Ammon's horn (tissue), 1 donor: ENCODE results near the gene MAP3K5.

ENCODE experiments used
- DNase-seq: peaks from one replicate; pipeline ENCODE4 v3.0.0-alpha.2; 2016; ENCODE audit warnings: low spot score

Gene MAP3K5

DNA sequence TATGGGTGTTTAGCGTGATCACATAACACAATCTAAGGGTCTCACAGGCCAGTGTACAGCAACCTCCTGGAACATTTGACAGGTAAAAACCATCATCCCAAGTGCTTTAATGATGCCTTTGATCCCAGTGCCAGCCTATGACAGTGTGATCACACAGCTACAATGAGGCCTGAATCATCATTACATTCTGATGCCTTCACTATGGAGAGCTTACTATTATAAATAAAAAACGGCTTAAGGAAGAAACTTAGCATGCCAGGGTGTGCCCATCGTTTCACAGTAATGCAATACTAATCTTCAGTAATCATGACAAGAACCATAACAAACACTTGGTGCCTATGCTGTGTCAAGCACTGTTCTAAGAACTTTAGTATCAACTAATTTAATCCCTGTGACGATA, 253.4 kb downstream of the MAP3K5 start:
- no peak for DNase-seq

DNA sequence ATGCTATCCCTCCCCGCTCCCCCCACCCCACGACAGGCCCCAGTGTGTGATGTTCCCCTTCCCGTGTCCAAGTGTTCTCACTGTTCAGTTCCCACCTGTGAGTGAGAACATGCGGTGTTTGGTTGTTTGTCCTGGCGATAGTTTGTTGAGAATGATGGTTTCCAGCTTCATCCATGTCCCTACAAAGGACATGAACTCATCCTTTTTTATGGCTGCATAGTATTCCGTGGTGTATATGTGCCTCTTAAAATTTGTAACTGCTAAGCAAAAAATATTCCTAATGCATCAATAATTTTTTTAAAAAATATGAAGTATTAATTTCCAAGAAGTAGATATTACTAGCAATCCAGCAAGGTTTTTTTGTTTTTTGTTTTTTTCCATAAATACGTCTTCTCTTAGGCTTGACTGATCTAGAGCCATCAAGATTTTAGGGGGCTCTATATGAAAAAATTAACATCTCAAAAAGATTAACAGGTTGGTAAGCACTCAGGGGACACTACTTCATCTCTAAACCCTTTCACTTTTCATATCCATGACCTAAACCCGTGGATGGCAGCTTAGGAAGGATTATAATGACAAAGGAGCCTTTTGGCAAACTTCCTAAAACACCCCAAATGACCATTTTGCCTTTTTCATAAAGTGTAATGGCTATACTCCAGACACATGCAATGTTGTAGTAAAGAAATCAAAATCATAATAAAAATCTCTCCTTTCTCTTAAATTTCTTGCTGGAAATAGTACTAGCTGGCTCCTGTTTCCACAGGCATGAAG, 256.2 kb downstream of the MAP3K5 start:
- DNase-seq: no peak

DNA sequence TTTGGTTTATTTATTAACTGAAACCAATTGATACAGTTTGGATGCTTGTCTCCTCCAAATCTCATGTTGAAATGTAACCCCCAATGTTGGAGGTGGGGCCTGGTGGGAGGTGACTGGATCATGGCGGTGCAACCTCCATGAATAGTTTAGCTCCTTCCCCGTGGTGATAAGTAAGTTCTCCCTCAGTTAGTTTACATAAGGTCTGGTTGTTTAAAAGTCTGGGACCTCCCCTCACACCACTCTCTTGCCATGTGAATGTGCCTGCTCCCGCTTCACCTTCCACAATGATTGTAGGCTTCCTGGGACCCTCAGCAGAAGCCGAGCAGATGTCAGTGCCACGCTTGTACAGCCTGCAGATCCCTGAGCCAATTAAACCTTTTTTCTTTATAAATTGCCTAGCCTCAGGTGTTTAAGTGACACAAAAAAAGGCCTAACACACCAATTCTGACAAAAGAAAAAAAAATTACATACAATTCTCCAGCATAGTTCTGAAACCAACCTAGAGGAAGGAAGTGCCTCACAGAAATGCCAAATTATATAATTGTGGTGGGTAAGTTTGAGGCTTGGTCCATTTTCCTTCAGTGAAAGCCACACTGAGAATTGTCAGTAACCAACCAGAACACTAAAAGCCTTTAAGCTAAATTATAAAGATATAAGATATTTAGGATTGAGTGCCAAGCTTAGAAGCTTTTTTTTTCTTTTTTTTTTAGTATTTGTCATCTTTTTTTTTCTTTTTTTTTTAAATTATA, 257.1 kb downstream of the MAP3K5 start:
- no peak for DNase-seq

DNA sequence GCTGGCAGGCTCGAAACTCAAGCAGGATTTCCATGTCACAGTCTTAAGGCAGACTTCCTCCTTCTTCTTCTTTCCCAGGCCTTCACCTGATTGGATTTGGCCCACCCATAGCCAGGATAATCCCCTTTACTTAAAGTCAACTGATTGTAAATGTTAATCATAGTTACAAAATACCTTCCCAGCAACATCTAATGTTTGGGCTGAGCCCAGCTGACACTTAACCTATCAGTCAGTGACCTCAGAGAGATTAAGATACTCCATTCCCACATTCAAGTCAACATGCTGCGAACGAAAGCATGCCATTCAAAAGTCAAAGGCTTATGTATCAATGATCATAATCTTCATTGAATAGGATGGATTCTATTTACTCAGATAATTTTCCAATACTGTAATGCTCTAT, 258.0 kb downstream of the MAP3K5 start:
- no peak for DNase-seq

- no peak for DNase-seq
These were observed 258.8 kb downstream of the MAP3K5 start for GRCh38 chr6:136533487-136533886.

- peak; percentile 66 for DNase-seq
These were observed 260.2 kb downstream of the MAP3K5 start for GRCh38 chr6:136532030-136532429.

- no peak for DNase-seq
These were observed 262.6 kb downstream of the MAP3K5 start for GRCh38 chr6:136529710-136530109.

- DNase-seq: no peak
These were observed 263.8 kb downstream of the MAP3K5 start for GRCh38 chr6:136528477-136528876.

GRCh38 chr6:136527831-136528230, 264.4 kb downstream of the MAP3K5 start:
- no peak for DNase-seq

DNA sequence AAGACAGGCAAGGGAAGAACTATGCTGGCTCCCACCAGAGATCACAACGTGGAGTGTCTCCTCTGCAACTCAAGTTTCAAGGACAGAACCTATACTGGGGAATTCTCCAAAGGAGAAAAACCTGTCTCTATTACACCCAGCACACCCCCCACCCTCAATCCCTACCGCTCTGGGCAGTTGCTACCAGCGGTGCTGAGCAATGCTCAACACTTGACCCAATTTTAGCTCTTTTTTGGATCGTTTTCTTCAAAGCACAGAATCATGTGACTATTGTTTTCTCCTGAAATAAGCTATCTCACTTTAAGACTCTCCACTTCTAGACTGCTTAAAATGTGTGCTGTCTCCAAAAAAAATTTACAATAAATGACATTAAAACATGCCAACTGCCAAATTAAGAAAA, 265.3 kb downstream of the MAP3K5 start:
- no peak for DNase-seq

- DNase-seq: peak; percentile 94
These were observed 265.9 kb downstream of the MAP3K5 start for GRCh38 chr6:136526196-136526930.

- peak; percentile 62 for DNase-seq
These were observed 266.6 kb downstream of the MAP3K5 start for GRCh38 chr6:136525586-136526195.

DNA sequence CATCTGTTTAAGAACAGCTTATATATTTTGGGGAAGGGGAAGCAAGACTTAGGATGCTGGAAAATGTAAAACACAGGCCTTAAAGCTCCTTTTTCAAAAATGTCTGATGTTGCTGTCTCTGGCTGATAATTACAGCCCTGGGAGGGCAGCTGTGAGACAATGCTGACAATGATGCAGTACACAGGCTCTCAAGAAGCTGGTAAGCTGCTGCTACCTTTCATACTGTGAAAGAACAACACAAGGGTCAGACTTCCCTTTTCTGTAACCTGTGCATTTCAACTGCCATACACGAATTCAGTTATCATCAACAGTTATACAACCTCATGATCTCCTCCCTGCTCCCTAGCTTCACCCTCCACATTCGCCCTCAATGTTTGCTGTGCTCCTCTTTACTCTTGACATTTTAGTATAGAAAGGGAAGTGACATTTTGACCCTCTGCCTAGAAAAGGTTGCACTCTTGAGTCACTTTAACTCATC, 267.3 kb downstream of the MAP3K5 start:
- DNase-seq: peak; percentile 79

GRCh38 chr6:136524339-136524935, 267.8 kb downstream of the MAP3K5 start:
- no peak for DNase-seq

- DNase-seq: peak; percentile 45
These were observed 269.1 kb downstream of the MAP3K5 start for GRCh38 chr6:136523196-136523595.

GRCh38 chr6:136522636-136523035, 269.6 kb downstream of the MAP3K5 start:
- DNase-seq: no peak

GRCh38 chr6:136521911-136522310, 270.4 kb downstream of the MAP3K5 start:
- DNase-seq: no peak

- DNase-seq: no peak
These were observed 270.9 kb downstream of the MAP3K5 start for GRCh38 chr6:136521427-136521826.

- DNase-seq: no peak
These were observed 271.8 kb downstream of the MAP3K5 start for GRCh38 chr6:136520517-136520916.

DNA sequence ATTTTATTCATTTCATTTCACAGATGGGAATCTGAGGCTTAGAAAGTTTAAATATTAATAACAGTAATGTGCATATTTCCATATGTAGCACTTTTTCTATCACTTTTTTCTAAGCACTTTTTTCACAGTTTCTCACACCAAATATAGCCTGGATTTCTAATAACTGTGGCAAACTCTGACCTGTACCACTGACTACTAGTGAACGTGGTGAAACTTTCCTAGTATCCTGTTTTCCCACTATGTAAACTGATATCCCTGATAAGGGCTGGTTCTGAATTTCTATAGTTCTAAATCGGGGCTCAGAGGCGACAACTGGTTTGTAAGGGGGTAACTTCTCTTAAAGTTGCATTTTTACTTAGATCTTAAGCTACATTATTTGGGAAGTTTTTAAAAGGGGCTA, 274.7 kb downstream of the MAP3K5 start:
- DNase-seq: no peak

DNA sequence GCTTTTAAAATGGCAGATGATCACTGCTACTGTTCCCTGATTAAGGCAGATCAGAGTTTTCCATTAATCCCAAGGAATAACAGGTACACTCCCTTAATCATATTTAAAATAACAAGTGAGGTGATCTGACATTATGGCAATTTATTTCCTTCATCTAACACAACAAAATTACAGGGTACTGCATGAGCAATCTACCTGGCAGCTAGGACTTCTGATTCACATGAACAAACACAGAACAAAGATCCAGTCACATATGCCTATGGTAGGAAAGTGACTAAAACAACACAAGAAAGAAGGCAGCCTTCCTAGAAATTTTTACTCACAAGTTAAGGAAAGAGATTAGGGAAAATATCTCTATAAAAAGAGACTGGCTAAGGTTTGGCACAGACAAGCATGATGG, 275.3 kb downstream of the MAP3K5 start:
- DNase-seq: no peak

GRCh38 chr6:136514591-136514990, 277.7 kb downstream of the MAP3K5 start:
- no peak for DNase-seq
